ENCODE data around the gene DMBX1.
A peak's percentile ranks its signal among the peaks of the same experiment; 100 is the strongest.

DMBX1 gene

GRCh38 chr1:46484783-46485490 lies 4.7 kb upstream of the DMBX1 start:
- DNase-seq = no peak

GRCh38 chr1:46485564-46486431 lies 3.8 kb upstream of the DMBX1 start:
- no peak for DNase-seq

- DNase-seq = no peak
Measured at GRCh38 chr1:46486432-46487015, 3.1 kb upstream of the DMBX1 start.

- peak; percentile 38 for DNase-seq
Measured at GRCh38 chr1:46487818-46488218, 1.8 kb upstream of the DMBX1 start.

GRCh38 chr1:46488343-46489168 lies 1.1 kb upstream of the DMBX1 start:
- peak; percentile 46 for DNase-seq

GRCh38 chr1:46489169-46489637 lies 433 bp upstream of the DMBX1 start:
- peak; percentile 63 for DNase-seq

- no peak for DNase-seq
Measured at GRCh38 chr1:46490406-46490655, 695 bp downstream of the DMBX1 start.

GRCh38 chr1:46490656-46491442 lies 1.2 kb downstream of the DMBX1 start:
- DNase-seq = no peak

GRCh38 chr1:46491443-46492268 lies 2.0 kb downstream of the DMBX1 start:
- no peak for DNase-seq

GRCh38 chr1:46492269-46492853 lies 2.7 kb downstream of the DMBX1 start:
- no peak for DNase-seq

- DNase-seq = no peak
Measured at GRCh38 chr1:46492871-46493270, 3.2 kb downstream of the DMBX1 start.

- no peak for DNase-seq
Measured at GRCh38 chr1:46493316-46494032, 3.8 kb downstream of the DMBX1 start.

GRCh38 chr1:46494910-46495309 lies 5.3 kb downstream of the DMBX1 start:
- DNase-seq = no peak

- no peak for DNase-seq
Measured at GRCh38 chr1:46495778-46496177, 6.1 kb downstream of the DMBX1 start.

- no peak for DNase-seq
Measured at GRCh38 chr1:46496505-46496904, 6.9 kb downstream of the DMBX1 start.

GRCh38 chr1:46497020-46497419 lies 7.4 kb downstream of the DMBX1 start:
- DNase-seq = no peak

GRCh38 chr1:46497665-46498064 lies 8.0 kb downstream of the DMBX1 start:
- DNase-seq = no peak

- DNase-seq = no peak
Measured at GRCh38 chr1:46501528-46501927, 11.9 kb downstream of the DMBX1 start.

GRCh38 chr1:46503421-46503820 lies 13.8 kb downstream of the DMBX1 start:
- no peak for DNase-seq
